ENCODE measurements around the gene ECSIT. TPM values are rescaled to one million over a fixed set of nuclear protein-coding genes. Genes with fewer than 3 reads are reported as not detected.

Gene ECSIT
- total RNA-seq, 1 donor from 2014 or later, result 27.5 TPM

DNA sequence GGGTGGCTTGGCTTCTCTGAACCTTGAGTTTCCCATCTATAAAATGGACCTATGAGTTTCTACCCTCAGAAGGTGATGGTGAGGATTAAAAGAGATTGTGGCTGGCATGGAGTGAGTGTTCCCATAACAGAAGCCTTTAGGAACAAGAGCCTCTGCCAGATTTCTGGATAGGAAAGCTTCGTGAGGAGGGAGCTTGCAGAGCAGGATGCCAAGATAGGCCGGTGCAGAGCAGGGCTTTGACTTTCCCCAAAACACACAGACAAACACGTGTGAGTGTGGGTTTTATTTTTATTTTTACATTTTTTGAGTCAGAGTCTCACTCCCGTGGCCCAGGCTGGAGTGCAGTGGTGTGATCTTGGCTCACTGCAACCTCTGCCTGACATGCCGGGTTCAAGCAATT lies 6.0 kb upstream of the ECSIT start:
- peak in 1 of 2 donors; percentile 78 for DNase-seq (ENCODE audit: low spot score in 2 of 2)
- no peak for TF ChIP-seq CTCF (IDR thresholded peaks at IDR 0.05)

DNA sequence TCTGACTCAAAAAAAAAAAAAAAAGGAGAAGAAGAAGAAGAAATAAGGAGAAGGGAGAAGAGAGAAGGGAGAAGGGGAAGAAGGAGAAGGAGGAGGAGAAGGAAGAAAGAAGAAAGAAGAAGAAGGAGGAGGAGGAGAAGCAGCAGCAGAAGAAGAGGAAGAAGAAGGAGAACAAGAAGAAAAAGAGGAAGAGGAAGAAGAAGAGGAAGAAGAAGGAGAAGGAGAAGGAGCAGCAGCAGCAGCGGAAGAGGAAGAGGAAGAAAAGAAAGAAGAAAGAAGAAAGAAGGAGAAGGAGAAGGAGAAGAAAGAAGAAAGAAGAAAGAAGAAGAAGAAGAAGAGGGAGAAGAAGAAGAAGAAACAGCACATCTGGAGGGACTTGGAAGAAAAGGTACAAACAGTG lies 5.6 kb upstream of the ECSIT start:
- no peak overlapping the region for H3K4me3 ChIP-seq
- peaks cover 7 to 17% of the 10 kb centered on the region in 2 donors for H3K4me1 ChIP-seq
- no peaks in the 10 kb centered on the region for H3K36me3 ChIP-seq
- no peaks in the 10 kb centered on the region for H3K27me3 ChIP-seq
- no peak for TF ChIP-seq CTCF (IDR thresholded peaks at IDR 0.05)
- intact Hi-C loops (cut with DNase I), result loop anchor here (10.0 kb wide), 1 partner anchor 1250 kb away; no protein-coding TSS in a partner anchor
- H3K27ac ChIP-seq, result peak overlapping the region; percentile 95 to 97
- H3K9me3 ChIP-seq, result no peaks in the 10 kb centered on the region
- no peak for DNase-seq (ENCODE audit: low spot score in 2 of 2)

More for the DNA sequence above, 6.0 kb upstream of the ECSIT start:
- Histone ChIP-seq H3K36me3 (no peaks in the 10 kb centered on the region), H3K9me3 (no peaks in the 10 kb centered on the region), H3K27ac (peak overlapping the region; percentile 95 to 97), H3K27me3 (no peaks in the 10 kb centered on the region), H3K4me1 (peaks cover 7 to 17% of the 10 kb centered on the region in 2 donors), H3K4me3 (peak overlapping the region in 1 of 2 donors; percentile 55)
- intact Hi-C loops (cut with DNase I), result loop anchor here (5.0 to 10.0 kb wide), 3 partner anchors 663 to 1250 kb away; partner anchors contain the start of genes CARM1, MAN2B1 and WDR83

GRCh38 chr19:11530432-11530831 lies 1.5 kb upstream of the ECSIT start:
- intact Hi-C loops (cut with DNase I), result loop anchor here (10.0 kb wide), 1 partner anchor 1254 kb away; no protein-coding TSS in a partner anchor
- H3K27ac ChIP-seq, result peak overlapping the region; percentile 92 to 94
- TF ChIP-seq CTCF (IDR thresholded peaks at IDR 0.05), result peak in 1 of 3 experiments; percentile 37
- H3K9me3 ChIP-seq, result no peaks in the 10 kb centered on the region
- peak in 1 of 2 donors; percentile 83 for DNase-seq (ENCODE audit: low spot score in 2 of 2)
- peaks cover 8 to 22% of the 10 kb centered on the region in 2 donors for H3K4me1 ChIP-seq
- no peak overlapping the region for H3K4me3 ChIP-seq
- H3K36me3 ChIP-seq, result no peaks in the 10 kb centered on the region
- no peaks in the 10 kb centered on the region for H3K27me3 ChIP-seq

DNA sequence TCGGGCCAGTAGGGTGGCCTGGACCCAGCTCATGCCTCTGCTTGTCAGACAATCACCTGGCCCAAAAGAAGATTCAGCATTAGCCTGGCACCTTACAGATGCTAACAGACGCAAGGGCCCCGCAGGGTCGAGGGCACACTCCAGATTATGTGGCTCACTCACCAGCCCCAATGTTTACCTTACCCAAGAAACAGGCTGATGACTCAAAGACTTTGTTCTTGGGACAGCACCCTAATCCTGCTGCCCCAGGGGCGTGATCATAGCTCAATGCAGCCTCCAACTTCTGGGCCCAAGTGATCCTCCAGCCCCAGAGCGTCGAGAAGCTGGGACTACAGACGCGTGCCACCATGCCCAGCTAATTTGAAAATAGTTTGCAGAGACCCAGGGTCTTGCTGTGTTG lies 9.8 kb downstream of the ECSIT start:
- H3K27ac ChIP-seq, result no peak overlapping the region
- H3K9me3 ChIP-seq, result no peaks in the 10 kb centered on the region
- no peak for TF ChIP-seq CTCF (IDR thresholded peaks at IDR 0.05)
- H3K4me3 ChIP-seq, result no peak overlapping the region
- intact Hi-C loops (cut with DNase I), result no loop called here
- H3K27me3 ChIP-seq, result no peaks in the 10 kb centered on the region
- DNase-seq (ENCODE audit: low spot score in 2 of 2), result no peak
- peaks cover 12 to 35% of the 10 kb centered on the region in 2 donors for H3K36me3 ChIP-seq
- H3K4me1 ChIP-seq, result no peaks in the 10 kb centered on the region

GRCh38 chr19:11513946-11514345 lies 15.0 kb downstream of the ECSIT start:
- no peak for TF ChIP-seq CTCF (IDR thresholded peaks at IDR 0.05)
- Histone ChIP-seq H3K9me3 (no peaks in the 10 kb centered on the region), H3K4me3 (no peak overlapping the region), H3K36me3 (peaks cover 14 to 41% of the 10 kb centered on the region in 2 donors), H3K27ac (no peak overlapping the region), H3K4me1 (no peaks in the 10 kb centered on the region), H3K27me3 (no peaks in the 10 kb centered on the region)
- no peak for DNase-seq (ENCODE audit: low spot score in 2 of 2)
- intact Hi-C loops (cut with DNase I), result no loop called here

GRCh38 chr19:11510444-11510843 lies 18.5 kb downstream of the ECSIT start:
- intact Hi-C loops (cut with DNase I), result no loop called here
- Histone ChIP-seq H3K36me3 (peaks cover 8 to 22% of the 10 kb centered on the region in 2 donors), H3K9me3 (no peaks in the 10 kb centered on the region), H3K27ac (no peak overlapping the region), H3K27me3 (no peaks in the 10 kb centered on the region), H3K4me1 (peaks cover 0 to 3% of the 10 kb centered on the region in 2 donors), H3K4me3 (no peak overlapping the region)
- no peak for DNase-seq (ENCODE audit: low spot score in 2 of 2)
- no peak for TF ChIP-seq CTCF (IDR thresholded peaks at IDR 0.05)
